ENCODE data around the gene DXO. TPM values are rescaled to one million over a fixed set of nuclear protein-coding genes. Genes with fewer than 3 reads are reported as not detected.

Gene DXO
- total and polyA plus RNA-seq, 2 of the 13 experiments (the other 11 are each of a cell fraction or from before 2014, with no cell fraction given): 18.6 to 26.2 TPM

- peak in 1 of 2 experiments; percentile 51; a peak in 2 of 4 replicates for TF ChIP-seq HMGXB4 (CRISPR knock-in tag; IDR thresholded peaks at IDR 0.05; ENCODE audit: borderline replicate concordance in 1 of 2, low read depth in 1 of 2)
- TF ChIP-seq ZBTB37 (CRISPR knock-in tag; IDR thresholded peaks at IDR 0.05): no peak
- TF ChIP-seq ZNF770 (CRISPR knock-in tag; IDR thresholded peaks at IDR 0.05): no peak
- no peak for TF ChIP-seq PCBP1 (IDR thresholded peaks at IDR 0.05; ENCODE audit: borderline replicate concordance, low read depth, low read length)
- TF ChIP-seq BRD4 (CRISPR knock-in tag; IDR thresholded peaks at IDR 0.05): no peak
- TF ChIP-seq YEATS2 (CRISPR knock-in tag; IDR thresholded peaks at IDR 0.05; ENCODE audit: borderline replicate concordance): no peak
- no peak for TF ChIP-seq KAT8 (CRISPR knock-in tag; IDR thresholded peaks at IDR 0.05)
- TF ChIP-seq NPAS2 (CRISPR knock-in tag; IDR thresholded peaks at IDR 0.05; ENCODE audit: borderline replicate concordance): no peak
- TF ChIP-seq CBFB (CRISPR knock-in tag; IDR thresholded peaks at IDR 0.05): 0 out of 2 replicates have a peak, but pooled peaks have one; percentile 7
- no peak for TF ChIP-seq MLXIP (CRISPR knock-in tag; IDR thresholded peaks at IDR 0.05; ENCODE audit: borderline replicate concordance)
- no peak for TF ChIP-seq ZNF768 (CRISPR knock-in tag; IDR thresholded peaks at IDR 0.05)
- TF ChIP-seq REL (CRISPR knock-in tag; conservative IDR thresholded peaks at IDR 0.05): no peak
- TF ChIP-seq GATAD1 (CRISPR knock-in tag; IDR thresholded peaks at IDR 0.05): no peak
Measured at GRCh38 chr6:31946370-31946885, 25.5 kb downstream of the DXO start (continued).

Measured in HepG2 (cell line).